DND-41 (cell line): ENCODE results near the gene RNF41.

Experiments
- ATAC-seq: fragments of 200-7000 bp; cut with Tn5 transposase; 3 replicates; pipeline ENCODE4 v1.9.1; 2021; ENCODE audit warnings: low read depth; ENCODE audit not compliant: insufficient read depth
- DNase-seq: peaks from one replicate; pipeline ENCODE4 v3.0.0-alpha.2; 2020
- H2AFZ ChIP-seq: 2 replicates; pipeline ENCODE4 v1.6.0; 2012; ENCODE audit warnings: low read depth, low read length
- H3K27ac ChIP-seq: 2 replicates; pipeline ENCODE4 v1.5.1; 2012; ENCODE audit warnings: low read length, inconsistent platforms
- H3K27me3 ChIP-seq: fragments of 200-600 bp; sonication (generic); 2 replicates; pipeline ENCODE4 v1.6.0; 2012; ENCODE audit warnings: low read length, mild to moderate bottlenecking, inconsistent platforms; ENCODE audit not compliant: insufficient read depth, poor library complexity
- H3K36me3 ChIP-seq: 2 replicates; pipeline ENCODE4 v1.5.1; 2012; ENCODE audit warnings: low read length, inconsistent platforms; ENCODE audit not compliant: insufficient read depth
- H3K4me1 ChIP-seq: 2 replicates; pipeline ENCODE4 v1.5.1; 2012; ENCODE audit warnings: mild to moderate bottlenecking, low read length; ENCODE audit not compliant: insufficient read depth
- H3K4me2 ChIP-seq: 2 replicates; pipeline ENCODE4 v1.6.0; 2012; ENCODE audit warnings: mild to moderate bottlenecking, moderate library complexity, low read length, inconsistent platforms; ENCODE audit not compliant: insufficient read depth
- H3K4me3 ChIP-seq, 2 experiments: fragments of 200-600 bp in 1 of 2; shearing (Covaris generic) in 1 of 2; 2 replicates each; pipeline ENCODE4 v1.5.1; 2012 to 2016; ENCODE audit warnings: inconsistent platforms in 2 of 2, low read length in 2 of 2, mild to moderate bottlenecking in 2 of 2, low read depth in 1 of 2, moderate library complexity in 1 of 2
- H3K79me2 ChIP-seq: 2 replicates; pipeline ENCODE4 v1.6.0; 2012; ENCODE audit warnings: low read length, inconsistent platforms; ENCODE audit not compliant: insufficient read depth
- H3K9ac ChIP-seq: 2 replicates; pipeline ENCODE4 v1.6.0; 2012; ENCODE audit warnings: low read depth, mild to moderate bottlenecking, inconsistent platforms, low read length, moderate library complexity
- H3K9me3 ChIP-seq: 2 replicates; pipeline ENCODE4 v1.5.1; 2012; ENCODE audit warnings: low read length, moderate library complexity, mild to moderate bottlenecking, inconsistent platforms; ENCODE audit not compliant: insufficient read depth, severe bottlenecking
- H4K20me1 ChIP-seq: 2 replicates; pipeline ENCODE4 v1.6.0; 2012; ENCODE audit warnings: low read length; ENCODE audit not compliant: insufficient read depth
- EZH2 ChIP-seq: IDR thresholded peaks from 3 replicates; pipeline ENCODE4 v1.6.1; 2012; ENCODE audit warnings: borderline replicate concordance, low read depth, mild to moderate bottlenecking, moderate library complexity, low read length, inconsistent platforms; ENCODE audit not compliant: severe bottlenecking
- TF ChIP-seq, protein P1 (sequence below): IDR thresholded peaks from 2 replicates; pipeline ENCODE4 v1.5.1; 2012; ENCODE audit warnings: borderline replicate concordance, low read length, moderate library complexity, mild to moderate bottlenecking; ENCODE audit not compliant: poor library complexity, severe bottlenecking; ENCODE audit errors: extremely low read depth

RNF41 gene

DNA sequence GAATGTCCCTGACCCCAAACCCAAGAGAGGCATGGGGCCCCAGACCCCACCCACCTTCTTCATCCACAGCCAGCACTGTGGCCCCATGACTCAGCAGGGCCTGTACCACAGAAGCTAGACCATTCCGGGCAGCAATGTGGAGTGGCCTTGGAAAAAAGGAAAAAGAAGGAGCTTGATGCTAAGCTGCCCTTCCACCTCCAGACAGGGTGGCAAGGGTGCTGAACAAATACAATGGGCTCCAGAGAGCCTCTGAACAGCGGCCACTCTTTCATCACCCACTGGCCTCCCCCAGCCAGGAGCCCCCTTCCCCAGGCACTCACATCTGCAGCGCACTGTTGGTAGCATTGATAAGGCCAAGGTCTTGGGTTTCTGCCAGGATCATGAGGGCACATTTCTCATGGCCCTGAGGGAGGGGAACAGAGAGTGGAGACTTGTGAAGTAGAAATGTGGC, 22.0 kb upstream of the RNF41 start:
- 0 out of 2 replicates have a peak, but pooled peaks cover 2% of the 10 kb centered on the region for H3K79me2 ChIP-seq
- no peaks in the 10 kb centered on the region for H3K9me3 ChIP-seq
- H4K20me1 ChIP-seq: peaks cover 3% of the 10 kb centered on the region; the same call in 1 of the 2 replicates
- DNase-seq (no peak), ATAC-seq (no peak)
- H3K36me3 ChIP-seq: peaks cover 91% of the 10 kb centered on the region
- no peak overlapping the region for H2AFZ ChIP-seq
- no peaks in the 10 kb centered on the region for H3K4me1 ChIP-seq
- no peak for TF ChIP-seq EZH2
- TF ChIP-seq, protein P1, sequence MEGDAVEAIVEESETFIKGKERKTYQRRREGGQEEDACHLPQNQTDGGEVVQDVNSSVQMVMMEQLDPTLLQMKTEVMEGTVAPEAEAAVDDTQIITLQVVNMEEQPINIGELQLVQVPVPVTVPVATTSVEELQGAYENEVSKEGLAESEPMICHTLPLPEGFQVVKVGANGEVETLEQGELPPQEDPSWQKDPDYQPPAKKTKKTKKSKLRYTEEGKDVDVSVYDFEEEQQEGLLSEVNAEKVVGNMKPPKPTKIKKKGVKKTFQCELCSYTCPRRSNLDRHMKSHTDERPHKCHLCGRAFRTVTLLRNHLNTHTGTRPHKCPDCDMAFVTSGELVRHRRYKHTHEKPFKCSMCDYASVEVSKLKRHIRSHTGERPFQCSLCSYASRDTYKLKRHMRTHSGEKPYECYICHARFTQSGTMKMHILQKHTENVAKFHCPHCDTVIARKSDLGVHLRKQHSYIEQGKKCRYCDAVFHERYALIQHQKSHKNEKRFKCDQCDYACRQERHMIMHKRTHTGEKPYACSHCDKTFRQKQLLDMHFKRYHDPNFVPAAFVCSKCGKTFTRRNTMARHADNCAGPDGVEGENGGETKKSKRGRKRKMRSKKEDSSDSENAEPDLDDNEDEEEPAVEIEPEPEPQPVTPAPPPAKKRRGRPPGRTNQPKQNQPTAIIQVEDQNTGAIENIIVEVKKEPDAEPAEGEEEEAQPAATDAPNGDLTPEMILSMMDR: no peak
- no peak overlapping the region for H3K27ac ChIP-seq
- no peak overlapping the region for H3K4me3 ChIP-seq
- H3K27me3 ChIP-seq: no peaks in the 10 kb centered on the region
- H3K9ac ChIP-seq: no peak overlapping the region
- no peak overlapping the region for H3K4me2 ChIP-seq

DNA sequence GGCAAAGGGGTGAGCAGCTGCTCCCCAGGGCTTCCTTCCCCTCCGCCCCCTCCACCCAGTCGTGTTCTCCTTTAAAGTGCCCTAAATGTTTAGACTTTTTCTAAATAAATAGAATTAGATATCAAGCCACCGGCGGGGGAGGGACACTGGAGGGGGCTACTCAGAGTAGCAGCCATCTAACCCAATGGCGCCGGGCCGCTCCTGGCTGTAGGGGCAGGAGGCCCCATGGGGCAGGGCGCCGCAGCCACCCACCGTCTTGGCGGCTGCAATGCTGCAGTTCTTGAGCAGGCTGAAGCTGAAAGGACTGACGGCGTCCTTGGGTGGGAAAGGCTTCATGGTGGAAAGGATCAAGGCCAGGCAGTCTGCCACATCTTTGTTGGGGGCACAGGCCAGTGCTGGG, 21.3 kb upstream of the RNF41 start:
- Histone ChIP-seq H3K27ac (no peak overlapping the region), H2AFZ (no peak overlapping the region), H3K4me3 (no peak overlapping the region), H3K9me3 (no peaks in the 10 kb centered on the region), H3K9ac (no peak overlapping the region), H3K79me2 (no peaks in the 10 kb centered on the region), H3K4me2 (no peak overlapping the region), H4K20me1 (peaks cover 5% of the 10 kb centered on the region; the same call in 1 of the 2 replicates), H3K27me3 (no peaks in the 10 kb centered on the region), H3K36me3 (peaks cover 88% of the 10 kb centered on the region), H3K4me1 (no peaks in the 10 kb centered on the region)
- DNase-seq (no peak), ATAC-seq (no peak)
- TF ChIP-seq, protein P1: no peak
- TF ChIP-seq EZH2: no peak

- no peaks in the 10 kb centered on the region for H3K79me2 ChIP-seq
- H3K36me3 ChIP-seq: peaks cover 88% of the 10 kb centered on the region
- no peak overlapping the region for H3K4me3 ChIP-seq
- H3K9ac ChIP-seq: no peak overlapping the region
- H2AFZ ChIP-seq: no peak overlapping the region
- H3K9me3 ChIP-seq: no peaks in the 10 kb centered on the region
- peaks cover 7% of the 10 kb centered on the region; the same call in 1 of the 2 replicates for H4K20me1 ChIP-seq
- no peak overlapping the region for H3K4me2 ChIP-seq
- no peak overlapping the region for H3K27ac ChIP-seq
- H3K27me3 ChIP-seq: no peaks in the 10 kb centered on the region
- ATAC-seq: no peak
- DNase-seq: no peak
- TF ChIP-seq, protein P1: no peak
- TF ChIP-seq EZH2: no peak
- H3K4me1 ChIP-seq: no peaks in the 10 kb centered on the region
Measured at GRCh38 chr12:56241424-56242303, 19.9 kb upstream of the RNF41 start.
